ENCODE measurements around the gene SSUH2. TPM values are rescaled to one million over a fixed set of nuclear protein-coding genes. Genes with fewer than 3 reads are reported as not detected.

Gene SSUH2
- total RNA-seq, 1 donor from 2014 or later: not detected

- H3K27me3 Mint-ChIP-seq (ENCODE audit: unreplicated experiment): no peaks in the 10 kb centered on the region
- no peak for TF ChIP-seq CTCF (IDR thresholded peaks at IDR 0.05)
- H3K36me3 Mint-ChIP-seq (ENCODE audit: unreplicated experiment): peaks cover 3% of the 10 kb centered on the region
- DNase-seq (ENCODE audit: extremely low spot score, unreplicated experiment): no peak
- H3K4me1 Mint-ChIP-seq (ENCODE audit: unreplicated experiment): peaks cover 51% of the 10 kb centered on the region
- peak overlapping the region; percentile 20 for H3K4me3 Mint-ChIP-seq (ENCODE audit: unreplicated experiment)
- H3K27ac Mint-ChIP-seq (ENCODE audit: unreplicated experiment): peak overlapping the region; percentile 95
- H3K9me3 Mint-ChIP-seq (ENCODE audit: unreplicated experiment): no peaks in the 10 kb centered on the region
Observed at GRCh38 chr3:8660175-8661118, 15.8 kb upstream of the SSUH2 start.

- peaks cover 2% of the 10 kb centered on the region for H3K9me3 Mint-ChIP-seq (ENCODE audit: unreplicated experiment)
- DNase-seq (ENCODE audit: extremely low spot score, unreplicated experiment): no peak
- peak overlapping the region; percentile 95 for H3K27ac Mint-ChIP-seq (ENCODE audit: unreplicated experiment)
- H3K4me1 Mint-ChIP-seq (ENCODE audit: unreplicated experiment): peaks cover 50% of the 10 kb centered on the region
- H3K36me3 Mint-ChIP-seq (ENCODE audit: unreplicated experiment): no peaks in the 10 kb centered on the region
- no peak for TF ChIP-seq CTCF (IDR thresholded peaks at IDR 0.05)
- no peak overlapping the region for H3K4me3 Mint-ChIP-seq (ENCODE audit: unreplicated experiment)
- H3K27me3 Mint-ChIP-seq (ENCODE audit: unreplicated experiment): no peaks in the 10 kb centered on the region
Observed at GRCh38 chr3:8659242-8659641, 14.6 kb upstream of the SSUH2 start.

- Mint-ChIP-seq H3K4me1 (ENCODE audit: unreplicated experiment) (peaks cover 52% of the 10 kb centered on the region), H3K27ac (ENCODE audit: unreplicated experiment) (peak overlapping the region; percentile 95), H3K4me3 (ENCODE audit: unreplicated experiment) (peak overlapping the region; percentile 8), H3K9me3 (ENCODE audit: unreplicated experiment) (peaks cover 4% of the 10 kb centered on the region), H3K36me3 (ENCODE audit: unreplicated experiment) (no peaks in the 10 kb centered on the region), H3K27me3 (ENCODE audit: unreplicated experiment) (no peaks in the 10 kb centered on the region)
- TF ChIP-seq CTCF (IDR thresholded peaks at IDR 0.05): no peak
- DNase-seq (ENCODE audit: extremely low spot score, unreplicated experiment): peak; percentile 89
Observed at GRCh38 chr3:8658306-8659212, 14.0 kb upstream of the SSUH2 start.

- no peak for DNase-seq (ENCODE audit: extremely low spot score, unreplicated experiment)
- no peaks in the 10 kb centered on the region for H3K36me3 Mint-ChIP-seq (ENCODE audit: unreplicated experiment)
- H3K4me1 Mint-ChIP-seq (ENCODE audit: unreplicated experiment): peaks cover 51% of the 10 kb centered on the region
- no peaks in the 10 kb centered on the region for H3K27me3 Mint-ChIP-seq (ENCODE audit: unreplicated experiment)
- H3K9me3 Mint-ChIP-seq (ENCODE audit: unreplicated experiment): peaks cover 4% of the 10 kb centered on the region
- H3K27ac Mint-ChIP-seq (ENCODE audit: unreplicated experiment): peak overlapping the region; percentile 95
- H3K4me3 Mint-ChIP-seq (ENCODE audit: unreplicated experiment): no peak overlapping the region
- TF ChIP-seq CTCF (IDR thresholded peaks at IDR 0.05): no peak
Observed at GRCh38 chr3:8657804-8658305, 13.3 kb upstream of the SSUH2 start.

All from osteocyte (in vitro differentiated cells).